RWPE1 (cell line): ENCODE data around the gene PRRX2.

Experiments used
- CTCF ChIA-PET: fragments of 350-600 bp; sonication (Branson Sonifier 250); formaldehyde crosslinking; extraction: SDS; loops from one replicate; lab custom pipeline; 2021; lab: Yijun Ruan, JAX
- POLR2A ChIA-PET: fragments of 400-600 bp; formaldehyde crosslinking; extraction: SDS; loops from one replicate; lab custom pipeline; 2020; ENCODE audit warnings: antibody characterized with exemption; ENCODE audit not compliant: low non-redundant PET; lab: Yijun Ruan, JAX
- DNase-seq: peaks from one replicate; pipeline ENCODE4 v3.0.0; 2012; ENCODE audit warnings: low spot score
- H3K27ac ChIP-seq: fragments of 450-650 bp; 2 replicates; pipeline ENCODE4 v1.5.1; 2017
- CTCF ChIP-seq: fragments of 450-650 bp; conservative IDR thresholded peaks from 2 replicates; pipeline ENCODE4 v1.5.1; 2017; ENCODE audit warnings: low read depth, mild to moderate bottlenecking

PRRX2 gene

GRCh38 chr9:129676975-129677374 is 11.5 kb downstream of the PRRX2 start:
- no peak for DNase-seq
- POLR2A ChIA-PET: no interaction called here
- no peak overlapping the region for H3K27ac ChIP-seq
- TF ChIP-seq CTCF: no peak
- CTCF ChIA-PET: interaction anchor here (0.7 kb wide), 1 partner anchor 538 kb away, joined by 7 read pairs; no protein-coding TSS in a partner anchor

- no peak overlapping the region for H3K27ac ChIP-seq
- no peak for DNase-seq
- no peak for TF ChIP-seq CTCF
- CTCF ChIA-PET: interaction anchor here (0.7 kb wide), 1 partner anchor 538 kb away, joined by 7 read pairs; no protein-coding TSS in a partner anchor
- POLR2A ChIA-PET: no interaction called here
Observed at GRCh38 chr9:129677456-129677855, 12.0 kb downstream of the PRRX2 start.

- H3K27ac ChIP-seq: no peak overlapping the region
- no peak for DNase-seq
- CTCF ChIA-PET: interaction anchor here (0.6 to 0.7 kb wide), 3 partner anchors 48 to 193 kb away, joined by 3 to 5 read pairs (median 3); no protein-coding TSS in a partner anchor
- TF ChIP-seq CTCF: no peak
- POLR2A ChIA-PET: no interaction called here
Observed at GRCh38 chr9:129678844-129679243, 13.4 kb downstream of the PRRX2 start.

GRCh38 chr9:129679537-129679936 is 14.1 kb downstream of the PRRX2 start:
- H3K27ac ChIP-seq: no peak overlapping the region
- no peak for DNase-seq
- ChIA-PET POLR2A (no interaction called here), CTCF (interaction anchor here (0.6 kb wide), 2 partner anchors 48 to 194 kb away, joined by 3 read pairs; no protein-coding TSS in a partner anchor)
- no peak for TF ChIP-seq CTCF

GRCh38 chr9:129681924-129682323 is 16.5 kb downstream of the PRRX2 start:
- ChIA-PET CTCF (interaction anchor here (0.6 kb wide), 1 partner anchor 66 kb away, joined by 4 read pairs; no protein-coding TSS in a partner anchor), POLR2A (no interaction called here)
- H3K27ac ChIP-seq: no peak overlapping the region
- no peak for TF ChIP-seq CTCF
- DNase-seq: no peak

- POLR2A ChIA-PET: no interaction called here
- CTCF ChIA-PET: interaction anchor here (0.6 kb wide), 2 partner anchors 65 to 139 kb away, joined by 3 to 4 read pairs; no protein-coding TSS in a partner anchor
- no peak overlapping the region for H3K27ac ChIP-seq
- DNase-seq: no peak
- no peak for TF ChIP-seq CTCF
Observed at GRCh38 chr9:129682381-129682780, 16.9 kb downstream of the PRRX2 start.
